Adrenal gland (tissue), 12 donors: ENCODE data around the gene NCDN. TPM values are rescaled to one million over a fixed set of nuclear protein-coding genes. Genes with fewer than 3 reads are reported as not detected.

ENCODE experiments used
- DNase-seq, 7 donors: peaks; one replicate each; pipeline ENCODE4 v3.0.0-alpha.2; 2019 to 2020
- H3K27ac ChIP-seq, 5 donors: fragments of 200-600 bp; sonication (generic) in 4 of 5; 1 replicate in 3 of 5; 2 replicates in 2 of 5; pipeline versions ENCODE4 v1.5.1 to v1.8.0; 2016 to 2020; ENCODE audit warnings: mild to moderate bottlenecking in 1 of 5
- H3K27me3 ChIP-seq: fragments of 200-600 bp; 2 replicates; pipeline ENCODE4 v1.8.0; 2021
- H3K36me3 ChIP-seq, 2 donors: fragments of 200-600 bp; replicated peaks in 1 of 2; 1 replicate in 1 of 2; 2 replicates in 1 of 2; pipeline versions ENCODE4 v1.5.1 to v1.8.0; 2018 to 2022
- H3K4me1 ChIP-seq, 2 donors: fragments of 200-600 bp; replicated peaks in 1 of 2; 1 replicate in 1 of 2; 2 replicates in 1 of 2; pipeline versions ENCODE4 v1.5.1 to v1.8.0; 2018 to 2021
- H3K4me3 ChIP-seq, 4 donors: fragments of 200-600 bp; sonication (generic) in 3 of 4; one replicate each; pipeline ENCODE4 v1.5.1; 2016 to 2018
- H3K9me3 ChIP-seq, 3 donors: fragments of 200-600 bp; sonication (generic) in 1 of 3; replicated peaks in 1 of 3; 1 replicate in 2 of 3; 2 replicates in 1 of 3; pipeline versions ENCODE4 v1.5.1 to v1.8.0; 2016 to 2021
- CTCF ChIP-seq, 6 experiments: fragments of 450-650 bp in 4 of 6; fragments of 200-600 bp in 2 of 6; sonication (generic) in 1 of 6; IDR thresholded peaks; 1 replicate in 5 of 6; 2 replicates in 1 of 6; pipeline versions ENCODE4 v1.5.1 to v1.8.0; 2016 to 2021; ENCODE audit warnings: antibody characterized with exemption in 6 of 6, mild to moderate bottlenecking in 2 of 6, moderate library complexity in 1 of 6
- POLR2A ChIP-seq, 2 donors: fragments of 450-650 bp; IDR thresholded peaks; one replicate each; pipeline ENCODE4 v1.6.1; 2017; ENCODE audit warnings: antibody characterized with exemption in 2 of 2, mild to moderate bottlenecking in 2 of 2, moderate library complexity in 1 of 2
- WGBS, 4 donors: extraction: QIAGEN DNeasy Blood & Tissue Kit in 2 of 4; methylation state at CpG; one replicate each; pipeline versions ENCODE4 v1.1.5 to v1.1.7; 2013 to 2017; 5-methylcytosine and 5-hydroxymethylcytosine counted together
- intact Hi-C, 2 donors: fragments of 100-400 bp; cut with DNase I; formaldehyde crosslinking; loops; one replicate each; pipeline versions ENCODE4 v1.14.1 to v1.15.0; 2022 to 2023
- polyA plus RNA-seq, 3 donors: library from polyadenylated mRNA; stranded (reverse); fragments of 200-250 nt in 2 of 3; fragments of 350-450 nt in 1 of 3; fragmentation: Illumina TruSeq in 1 of 3; extraction: RNeasy Lipid Tissue Mini Kit (QIAGEN cat#74804) in 1 of 3; gene quantifications; one replicate each; pipeline ENCODE4 v1.2.3, GENCODE V29; 2013 to 2014
- total RNA-seq, 9 donors: library from RNA; depleted of rRNA in 4 of 9; stranded (reverse); fragments of >200 nt in 4 of 9; fragments of 120-200 nt in 1 of 9; fragmentation: NEBNext Ultra II Directional in 1 of 9; extraction: Animal tissue kit (Norgen Biotek cat#: 25700) in 1 of 9; gene quantifications; one replicate each; pipeline versions ENCODE4 v1.1.0 to v1.2.4, GENCODE V29; 2013 to 2023
- donor health status: healthy with polysubstance abuse.
- donor health status: Bipolar disorder and iron deficiency.
- donor health status: DM: yes; HTN: yes; CAD: no.
- donor health status: DM: no; HTN: no; CAD: no.
- donor health status: DM: no; HTN: no; CAD: no.
- donor health status: DM: yes; HTN: yes; CAD: no.

The NCDN gene
- total and polyA plus RNA-seq, 12 donors, result 12.0 to 49.3 (median 38.7) TPM

- Histone ChIP-seq H3K4me3 (no peak overlapping the region), H3K27ac (no peak overlapping the region), H3K4me1 (no peaks in the 10 kb centered on the region), H3K36me3 (no peaks in the 10 kb centered on the region), H3K9me3 (no peaks in the 10 kb centered on the region), H3K27me3 (no peaks in the 10 kb centered on the region)
- WGBS, 4 donors, result 91 to 96% (median 92%) methylated on average over 8 of the region's 8 CpGs
- peak in 1 of 7 donors; percentile 24 for DNase-seq
- intact Hi-C loops, result no loop called here
- no peak for TF ChIP-seq POLR2A (IDR thresholded peaks at IDR 0.05)
- no peak for TF ChIP-seq CTCF (IDR thresholded peaks at IDR 0.05)
Observed at GRCh38 chr1:35591211-35591610, 33.6 kb downstream of the NCDN start.

DNA sequence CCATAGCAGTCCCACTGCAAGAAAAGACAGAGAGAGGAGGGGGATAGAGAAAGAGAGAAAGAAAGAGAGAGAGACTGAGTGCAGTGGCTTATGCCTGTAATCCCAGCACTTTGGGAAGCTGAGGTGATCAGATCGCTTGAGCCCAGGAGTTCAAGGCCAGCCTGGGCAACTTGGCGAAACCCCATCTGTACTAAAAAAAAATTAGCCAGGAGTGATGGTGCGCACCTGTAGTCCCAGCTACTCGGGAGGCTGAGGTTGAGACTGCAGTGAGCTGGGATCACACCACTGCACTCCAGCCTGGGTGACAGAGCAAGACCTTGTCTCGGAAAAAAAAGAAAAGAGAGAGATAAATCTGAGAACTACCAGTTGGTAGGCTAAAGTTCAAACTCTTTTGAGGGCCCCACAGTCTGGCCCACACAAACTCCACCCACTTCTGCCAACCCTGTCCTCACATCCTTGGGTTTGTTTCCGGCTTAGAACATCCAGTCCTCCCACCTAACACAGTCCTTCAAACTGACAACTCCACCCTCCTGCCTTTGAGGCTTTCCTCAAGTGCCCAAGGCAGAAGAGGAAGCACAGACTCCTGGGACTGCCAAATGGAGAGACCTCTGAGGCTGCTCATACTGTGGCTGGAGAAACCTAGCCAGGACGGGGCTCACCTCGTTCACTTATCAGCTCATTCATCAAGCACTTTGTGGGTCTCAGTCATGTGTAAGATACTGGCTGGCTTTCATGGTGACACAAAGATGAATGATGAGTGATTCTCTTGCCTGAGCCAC, 35.6 kb downstream of the NCDN start:
- intact Hi-C loops, result no loop called here
- H3K4me1 ChIP-seq, result no peaks in the 10 kb centered on the region
- H3K4me3 ChIP-seq, result no peak overlapping the region
- peak in 1 of 7 donors; percentile 14 for DNase-seq
- H3K36me3 ChIP-seq, result no peaks in the 10 kb centered on the region
- H3K27me3 ChIP-seq, result no peaks in the 10 kb centered on the region
- TF ChIP-seq POLR2A (IDR thresholded peaks at IDR 0.05) (no peak), CTCF (IDR thresholded peaks at IDR 0.05) (no peak)
- WGBS, 4 donors, result 56 to 82% (median 63%) methylated on average over 6 to 8 of the region's 8 CpGs
- H3K27ac ChIP-seq, result no peak overlapping the region
- H3K9me3 ChIP-seq, result no peaks in the 10 kb centered on the region

GRCh38 chr1:35594005-35594760, 36.6 kb downstream of the NCDN start:
- Histone ChIP-seq H3K27me3 (no peaks in the 10 kb centered on the region), H3K9me3 (no peaks in the 10 kb centered on the region), H3K36me3 (no peaks in the 10 kb centered on the region), H3K4me1 (no peaks in the 10 kb centered on the region), H3K27ac (no peak overlapping the region), H3K4me3 (no peak overlapping the region)
- no peak for TF ChIP-seq POLR2A (IDR thresholded peaks at IDR 0.05)
- TF ChIP-seq CTCF (IDR thresholded peaks at IDR 0.05), result no peak
- no peak for DNase-seq
- 92 to 96% (median 94%) methylated on average over 9 of the region's 9 CpGs for WGBS, 4 donors
- intact Hi-C loops, result no loop called here

GRCh38 chr1:35595684-35596083, 38.1 kb downstream of the NCDN start:
- WGBS, 4 donors, result 90 to 100% (median 91%) methylated on average over 4 to 7 of the region's 7 CpGs
- TF ChIP-seq CTCF (IDR thresholded peaks at IDR 0.05) (no peak), POLR2A (IDR thresholded peaks at IDR 0.05) (no peak)
- Histone ChIP-seq H3K27ac (no peak overlapping the region), H3K4me1 (no peaks in the 10 kb centered on the region), H3K27me3 (no peaks in the 10 kb centered on the region), H3K9me3 (no peaks in the 10 kb centered on the region), H3K4me3 (no peak overlapping the region), H3K36me3 (no peaks in the 10 kb centered on the region)
- no peak for DNase-seq
- intact Hi-C loops, result no loop called here
